ENCODE results near the gene NGEF.

NGEF gene

DNA sequence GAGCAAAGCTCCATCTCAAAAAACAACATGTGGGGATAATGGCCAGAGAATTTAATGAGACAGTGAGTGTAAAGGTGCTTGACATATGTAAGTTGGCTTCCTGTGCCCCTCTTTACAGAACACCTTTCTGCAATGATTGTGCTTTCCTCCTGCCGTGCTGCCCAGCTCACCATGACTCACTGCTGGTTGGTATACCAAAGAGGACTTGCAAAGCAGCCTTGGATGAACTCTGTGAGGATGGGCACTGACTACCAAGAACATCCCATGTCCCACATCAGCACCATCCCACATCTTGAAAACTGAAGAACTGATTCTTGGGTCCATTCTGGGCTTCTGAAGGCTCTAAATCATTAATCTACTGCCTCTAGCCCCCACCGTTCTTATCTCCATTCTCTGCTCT, 52.2 kb downstream of the NGEF start:
- DNase-seq: no peak

DNA sequence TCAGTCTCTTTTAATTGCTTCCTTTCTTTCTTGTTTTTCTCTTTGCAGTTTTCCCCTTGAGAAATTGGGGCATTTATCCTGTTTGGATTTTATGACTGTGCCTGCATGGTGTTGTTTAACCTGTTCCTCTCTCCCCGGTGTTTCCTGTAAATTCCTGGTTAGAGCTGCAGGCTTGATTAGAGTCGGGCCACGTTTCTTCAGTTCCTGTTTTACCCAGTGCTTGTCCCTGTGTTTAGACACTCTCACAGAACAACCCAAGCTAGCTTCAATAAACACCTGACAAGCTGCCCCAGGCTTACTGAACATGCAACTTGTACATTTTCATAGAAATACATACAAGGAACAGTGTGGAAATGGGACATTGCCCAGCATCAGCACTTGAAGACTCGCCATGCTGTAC, 53.9 kb downstream of the NGEF start:
- no peak for DNase-seq

DNA sequence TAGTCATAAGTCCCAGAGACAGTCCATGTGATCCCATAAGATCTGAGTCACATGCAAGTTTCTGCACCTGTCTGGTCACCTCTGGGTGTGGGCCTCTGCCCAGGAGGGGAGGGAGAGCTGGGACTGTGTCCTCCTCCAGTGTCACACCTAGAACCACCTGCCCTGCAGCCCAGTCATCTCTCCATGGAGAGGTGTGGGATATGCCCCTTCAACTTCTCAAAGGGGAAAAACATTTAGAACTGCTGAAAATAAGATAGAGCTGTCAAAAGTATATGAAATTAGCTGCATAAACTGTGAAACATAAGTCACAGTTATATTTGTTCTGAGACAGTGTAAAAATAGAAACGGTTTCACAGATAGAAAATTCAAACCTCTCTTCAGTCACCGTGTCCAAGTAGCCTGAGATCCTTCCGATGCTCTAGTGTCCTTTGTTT, 55.4 kb downstream of the NGEF start:
- DNase-seq: no peak

DNA sequence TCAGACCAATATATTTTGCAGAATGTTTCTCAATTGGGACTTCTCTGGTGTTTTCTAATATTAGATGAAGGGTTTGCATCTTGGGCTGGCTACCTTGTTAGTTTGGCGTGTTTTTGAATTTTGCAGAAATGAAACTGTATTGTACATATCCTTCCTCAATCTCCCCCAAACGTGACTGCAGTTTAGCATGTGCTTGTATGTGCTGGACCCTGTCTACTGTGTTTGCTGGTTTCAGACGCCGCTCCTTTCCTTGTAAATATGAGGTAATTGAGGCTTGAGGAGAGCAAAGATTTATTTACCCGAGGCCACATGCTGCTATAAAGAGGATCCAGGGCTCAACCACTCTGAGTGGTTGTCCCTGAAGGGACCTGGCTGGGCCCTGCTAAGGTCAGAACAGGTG, 57.2 kb downstream of the NGEF start:
- peak in 1 of 2 donors; percentile 32 for DNase-seq

DNA sequence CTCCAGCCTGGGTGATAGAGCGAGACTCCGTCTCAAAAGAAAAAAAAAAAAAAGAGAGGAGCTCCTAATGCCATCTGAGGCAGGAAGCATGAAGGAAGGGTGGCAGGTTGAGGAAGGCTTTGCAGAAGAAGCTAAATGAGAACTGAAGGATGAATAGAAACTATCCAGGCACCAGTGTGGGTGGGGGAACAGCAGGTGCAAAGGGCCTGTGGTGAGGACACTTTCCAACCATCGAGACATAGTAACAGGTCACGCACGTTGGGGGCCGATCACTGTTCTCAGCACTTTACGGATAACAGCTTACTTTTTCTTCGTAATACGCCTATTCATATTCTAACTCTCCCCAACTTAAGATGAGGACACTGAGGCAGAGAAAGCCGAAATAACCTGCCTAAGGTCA, 58.4 kb downstream of the NGEF start:
- DNase-seq: no peak

DNA sequence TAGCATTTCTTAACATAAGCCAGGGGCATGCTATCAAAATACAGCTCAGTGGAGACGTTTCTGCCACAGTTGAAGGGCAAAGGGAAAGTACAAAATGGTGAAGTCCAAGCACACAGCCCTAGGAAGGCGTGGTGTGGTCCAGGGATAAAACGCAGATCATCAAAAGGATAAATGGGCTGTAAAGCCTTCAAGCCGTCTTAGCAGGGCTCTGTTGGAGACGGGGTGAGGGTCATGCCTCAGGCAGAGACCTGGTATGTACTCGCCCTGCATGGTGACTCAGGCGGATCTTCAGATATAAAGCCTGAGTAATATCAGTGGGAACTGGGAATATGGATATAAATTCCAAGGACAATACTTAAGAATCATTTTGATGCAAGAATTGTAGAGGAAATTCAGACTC, 61.2 kb downstream of the NGEF start:
- DNase-seq: no peak

DNA sequence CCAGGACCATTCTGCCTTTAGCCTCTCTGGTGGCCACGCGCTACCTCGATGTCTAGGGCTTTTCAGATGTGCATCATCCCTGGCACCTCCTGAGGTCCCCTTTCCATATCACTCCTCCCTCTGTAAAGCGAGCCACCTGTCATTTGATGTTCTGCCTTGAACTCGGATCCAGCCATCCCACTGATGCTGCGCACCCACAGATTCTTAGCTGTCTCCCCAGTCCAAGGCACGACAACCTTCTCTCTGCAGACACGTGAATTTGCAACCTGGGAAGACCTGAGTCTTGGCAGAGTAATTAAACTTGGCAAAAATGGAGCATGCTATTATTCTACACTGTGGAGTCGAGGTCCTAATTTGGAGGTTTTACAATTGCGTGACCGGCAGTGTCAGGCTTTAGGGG, 61.9 kb downstream of the NGEF start:
- DNase-seq: no peak

- no peak for DNase-seq
These were observed 62.3 kb downstream of the NGEF start for GRCh38 chr2:232950751-232951150.

DNA sequence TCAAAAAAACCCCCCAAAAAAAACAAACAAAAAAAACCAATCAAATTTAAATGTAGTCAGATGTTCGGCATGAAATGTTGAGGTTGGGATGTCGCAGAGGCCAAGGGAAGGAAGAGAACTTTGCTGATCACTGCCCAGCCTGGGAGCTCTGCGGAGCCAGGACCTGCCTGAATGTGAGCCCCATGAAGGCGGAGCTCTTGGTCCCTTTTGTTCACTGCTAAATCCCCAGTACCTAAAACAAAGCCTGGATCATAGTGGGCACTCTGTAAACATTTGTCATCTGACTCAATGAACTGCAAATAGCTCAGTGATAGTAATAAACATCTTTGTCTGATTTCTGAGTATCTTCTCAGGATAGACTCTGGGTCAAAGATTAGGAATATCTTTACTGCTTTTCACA, 64.0 kb downstream of the NGEF start:
- DNase-seq: no peak

DNA sequence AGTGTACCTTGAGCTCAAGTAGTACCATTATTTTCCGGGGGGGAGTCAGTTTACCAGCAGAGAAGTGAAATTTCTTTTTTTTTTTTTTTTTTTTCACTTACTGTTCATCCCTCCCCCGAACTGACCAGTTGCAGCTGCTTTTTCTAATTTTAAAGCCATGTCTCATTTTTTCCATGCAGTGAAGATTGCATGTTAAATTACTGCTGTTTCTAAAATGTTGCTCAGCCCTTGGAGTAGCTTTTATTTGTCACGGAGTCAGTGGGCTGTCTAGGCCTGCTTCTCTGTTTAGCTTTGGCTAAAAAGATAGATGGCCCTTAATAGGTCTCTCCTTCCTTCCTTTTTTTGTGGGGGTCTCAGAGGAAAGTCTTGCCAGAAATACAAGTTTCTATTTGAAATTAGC, 70.2 kb downstream of the NGEF start:
- DNase-seq: no peak

GRCh38 chr2:232941912-232942594, 71.0 kb downstream of the NGEF start:
- DNase-seq: no peak

DNA sequence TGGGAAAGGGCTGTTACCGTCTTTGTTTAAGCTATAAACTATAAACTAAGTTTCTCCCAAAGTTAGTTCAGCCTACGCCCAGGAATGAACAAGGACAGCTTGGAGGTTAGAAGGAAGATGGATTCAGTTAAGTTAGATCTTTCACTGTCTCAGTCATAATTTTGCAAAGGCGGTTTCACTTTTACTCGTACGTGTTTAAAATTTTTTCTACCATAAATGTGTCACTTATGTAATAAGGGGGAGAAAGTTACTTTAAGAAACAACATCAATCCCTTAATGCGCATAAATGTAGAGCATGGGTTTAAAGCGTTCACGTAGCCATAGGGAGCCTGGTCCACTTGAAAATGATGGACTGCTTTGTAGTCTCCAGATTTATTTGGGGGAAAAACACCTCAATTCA, 71.7 kb downstream of the NGEF start:
- no peak for DNase-seq

DNA sequence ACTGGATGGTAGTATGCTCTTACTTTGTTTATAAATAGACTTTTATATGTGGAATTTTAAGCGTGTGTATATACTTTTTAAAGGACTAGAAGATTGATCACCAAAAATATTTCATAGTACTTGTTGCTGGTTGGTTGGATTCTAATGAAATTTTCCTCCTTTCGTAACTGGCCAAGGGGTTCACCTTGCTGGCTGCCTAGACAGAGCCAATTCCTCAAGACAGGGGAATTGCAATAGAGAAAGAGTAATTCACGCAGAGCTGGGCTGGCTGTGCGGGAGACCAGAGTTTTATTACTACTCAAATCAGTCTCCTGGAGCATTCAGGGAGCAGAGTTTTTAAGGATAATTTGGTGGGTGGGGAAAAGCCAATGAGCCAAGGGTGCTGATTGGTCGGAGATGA, 72.3 kb downstream of the NGEF start:
- no peak for DNase-seq

DNA sequence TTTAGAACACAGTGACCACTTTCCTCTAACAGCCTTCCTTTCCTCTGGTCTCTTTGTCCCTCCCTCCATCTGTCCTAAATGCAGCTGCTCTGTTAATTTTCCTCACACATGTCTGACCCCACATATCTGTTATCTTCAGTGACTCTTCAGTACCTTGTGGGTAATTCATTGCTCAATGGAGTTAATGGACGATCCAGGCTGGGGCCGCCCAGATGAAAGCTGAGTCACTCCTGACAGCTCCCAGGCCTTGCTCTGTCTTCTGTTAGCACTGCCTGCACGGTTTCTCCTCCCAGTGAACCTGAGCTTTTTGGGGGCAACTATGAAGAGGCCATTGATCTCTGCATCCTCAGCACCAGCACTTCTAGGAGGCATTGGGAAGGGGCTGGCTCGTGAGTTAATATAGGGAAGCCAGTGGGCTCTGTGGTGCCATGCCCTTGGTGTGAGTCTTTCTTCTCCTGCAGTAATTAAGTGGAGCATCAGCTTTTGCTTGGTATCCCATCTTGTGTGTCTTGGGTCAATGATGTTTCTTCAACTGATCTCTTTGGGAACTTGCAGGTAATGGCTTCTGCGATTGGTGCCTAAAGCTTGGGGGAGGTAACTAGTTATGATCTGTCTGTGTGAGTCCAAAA, 75.7 kb downstream of the NGEF start:
- no peak for DNase-seq

DNA sequence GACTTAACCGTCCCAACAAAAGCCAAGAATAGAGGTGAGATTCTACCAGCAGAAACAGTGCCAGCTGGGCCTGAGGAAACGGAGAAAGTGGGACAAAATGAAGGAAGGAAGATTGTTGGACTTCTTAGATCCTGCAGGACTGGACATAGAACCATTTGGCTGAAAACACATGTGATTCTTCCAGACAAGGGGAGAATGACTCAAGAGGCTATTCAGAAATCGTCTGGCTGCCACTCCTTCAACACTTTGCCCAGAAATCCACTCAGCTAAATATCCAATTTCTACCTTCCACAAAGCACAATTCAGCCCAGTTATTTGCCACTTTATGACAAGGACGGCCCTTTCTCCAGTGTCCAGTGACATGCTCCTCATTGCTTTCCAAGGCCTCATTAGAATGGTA, 81.4 kb downstream of the NGEF start:
- no peak for DNase-seq

DNA sequence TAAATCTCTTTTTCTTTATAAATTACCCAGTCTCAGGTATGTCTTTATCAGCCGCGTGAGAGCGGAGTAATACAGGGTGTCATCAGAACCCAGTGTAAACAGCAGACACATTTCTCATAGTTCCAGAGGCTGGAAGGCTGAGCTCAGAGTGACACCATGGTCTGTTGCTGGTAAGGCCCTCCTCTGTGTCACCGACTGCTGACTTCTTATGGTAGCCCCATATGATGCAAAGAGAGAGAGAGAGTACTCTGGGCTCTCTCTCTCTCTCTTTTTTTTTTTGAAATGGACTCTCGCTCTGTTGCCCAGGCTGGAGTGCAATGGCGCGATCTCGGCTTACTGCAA, 83.0 kb downstream of the NGEF start:
- no peak for DNase-seq

DNA sequence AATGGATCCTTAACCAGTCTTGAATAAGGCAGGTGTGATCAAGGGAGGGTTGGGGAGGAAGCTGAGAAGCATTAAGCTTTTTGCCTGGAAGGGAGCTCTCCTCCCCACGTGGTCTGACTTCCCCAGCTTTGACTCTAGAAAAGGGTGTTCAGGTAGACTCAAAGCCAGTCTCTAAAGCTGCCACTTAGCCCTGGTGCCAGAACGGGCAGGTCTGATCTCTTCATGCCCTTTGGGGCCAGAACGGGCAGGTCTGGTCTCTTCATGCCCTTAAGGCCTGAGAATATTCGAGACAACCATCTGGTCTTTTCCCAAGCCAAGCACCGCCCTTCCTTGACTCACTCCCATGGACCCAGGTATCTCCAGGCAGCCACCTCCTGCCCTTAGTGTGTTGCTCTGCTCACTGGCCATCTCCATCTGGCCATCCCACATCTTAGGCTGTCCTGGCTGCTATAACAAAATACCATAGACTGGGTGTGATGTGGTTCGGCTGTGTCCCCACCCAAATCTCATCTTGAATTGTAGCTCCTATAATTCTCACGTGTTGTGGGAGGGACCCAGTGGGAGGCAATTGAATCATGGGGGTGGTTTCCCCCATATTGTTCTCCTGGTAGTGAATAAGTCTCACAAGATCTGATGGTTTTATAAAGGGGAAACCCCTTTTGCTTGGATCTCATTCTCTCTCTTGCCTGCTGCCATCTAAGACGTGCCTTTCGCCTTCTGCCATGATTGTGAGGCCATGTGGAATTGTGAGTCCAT, 83.6 kb downstream of the NGEF start:
- no peak for DNase-seq

DNA sequence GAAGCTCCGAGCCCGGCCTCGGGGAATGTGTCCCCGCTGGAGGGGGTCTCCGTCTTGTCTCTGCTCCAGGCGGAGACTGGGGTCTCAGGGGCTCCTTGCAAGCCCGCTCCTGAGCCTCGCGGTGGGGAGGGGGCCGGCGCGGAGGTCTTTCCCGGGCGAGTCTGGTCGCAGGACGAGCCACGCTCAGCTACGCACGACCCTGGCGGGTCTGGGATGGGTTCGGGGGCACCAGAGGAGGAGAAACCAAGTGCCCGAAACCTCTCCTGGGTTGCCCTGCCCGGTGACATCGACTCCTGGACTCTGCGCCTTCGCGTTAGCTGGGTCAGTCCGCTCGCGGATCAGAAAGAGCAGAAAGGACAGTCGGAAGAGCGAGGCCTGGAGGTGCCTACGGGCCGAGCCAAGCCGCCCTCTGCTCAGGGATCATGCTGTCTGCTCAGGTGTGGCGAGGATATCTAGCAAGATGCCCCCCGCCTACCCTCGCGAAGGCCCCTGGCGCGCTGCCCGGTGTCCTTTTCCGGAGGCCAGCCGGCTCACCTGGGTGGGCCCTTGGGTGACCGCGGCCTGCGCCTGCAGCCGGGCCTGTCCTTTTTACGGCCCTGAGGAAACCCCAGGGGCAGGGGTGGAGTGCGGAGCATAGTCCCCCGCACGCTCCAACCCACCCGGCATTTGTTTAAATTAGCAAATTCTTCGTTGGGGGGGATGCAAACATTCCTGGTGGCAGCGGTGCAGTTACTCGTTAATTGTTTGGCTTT, 84.3 kb downstream of the NGEF start:
- no peak for DNase-seq

- DNase-seq: no peak
These were observed 85.1 kb downstream of the NGEF start for GRCh38 chr2:232927793-232928550.

DNA sequence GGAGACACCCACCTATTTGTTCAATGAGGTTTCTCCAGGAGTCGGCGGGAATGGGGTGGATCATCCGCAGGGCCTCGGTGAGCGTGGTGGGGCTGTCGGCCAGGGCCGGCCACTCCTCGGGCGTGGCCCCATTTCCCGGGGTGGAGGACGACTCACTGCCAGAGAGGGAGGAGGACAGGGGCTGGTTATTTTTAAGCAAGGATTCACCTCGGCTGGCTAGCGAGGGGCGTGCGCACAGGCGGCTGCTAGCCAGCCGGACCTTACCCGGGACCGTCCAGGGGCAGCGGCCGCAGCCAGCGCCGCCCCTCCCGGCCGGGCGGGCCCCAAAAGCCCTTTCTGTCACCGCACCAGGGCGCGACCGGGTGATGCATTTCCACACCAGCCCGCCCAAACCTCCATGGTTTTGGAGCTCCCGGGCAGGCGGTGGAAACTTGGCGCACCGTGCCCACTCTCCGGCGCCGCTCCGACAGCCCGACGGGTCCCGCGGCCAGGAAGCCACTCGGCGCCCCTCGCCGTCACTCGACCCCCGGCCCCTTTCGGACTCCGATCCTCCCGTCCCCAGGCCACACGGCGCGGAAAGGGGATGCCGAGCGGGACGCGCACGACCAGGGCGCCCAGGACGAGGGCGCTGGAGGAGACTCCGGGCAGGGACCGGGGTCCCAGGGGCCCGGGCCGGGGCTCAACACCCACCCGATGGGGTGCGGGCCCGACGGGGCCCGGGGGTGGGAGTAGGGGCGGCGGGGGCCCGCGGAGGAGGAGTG, 85.8 kb downstream of the NGEF start:
- no peak for DNase-seq

- DNase-seq: no peak
These were observed 86.6 kb downstream of the NGEF start for GRCh38 chr2:232926431-232926939.

DNA sequence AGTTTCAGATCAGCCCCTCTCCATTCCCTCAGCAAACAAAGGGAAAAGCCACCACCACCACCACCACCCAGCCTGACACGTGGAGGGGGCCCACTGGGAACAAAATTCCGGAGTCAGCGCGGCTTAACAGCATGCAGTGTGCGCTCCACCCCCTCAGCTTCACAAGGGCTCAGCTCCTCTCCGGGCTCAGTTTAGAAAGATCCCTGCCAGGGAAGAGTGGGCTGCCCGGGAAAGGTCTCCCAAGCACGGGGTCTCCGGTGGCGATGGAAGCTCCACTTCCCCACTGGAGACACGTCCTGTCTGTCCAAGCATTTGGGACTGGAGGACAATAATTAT, 87.3 kb downstream of the NGEF start:
- DNase-seq: no peak
